ENCODE results near the gene CADPS2.

Gene CADPS2

GRCh38 chr7:122521767-122522166 lies 364.5 kb downstream of the CADPS2 start:
- H3K36me3 ChIP-seq (ENCODE audit: control insufficient read depth, insufficient read depth, low read length) = no peaks in the 10 kb centered on the region
- no peaks in the 10 kb centered on the region for H3K27me3 ChIP-seq (ENCODE audit: control insufficient read depth, insufficient read depth, low read length)
- no peaks in the 10 kb centered on the region for H3K4me1 ChIP-seq (ENCODE audit: control insufficient read depth, insufficient read depth, low read length)
- no peak overlapping the region for H3K27ac ChIP-seq (ENCODE audit: low read length)
- no peaks in the 10 kb centered on the region for H3K9me3 ChIP-seq (ENCODE audit: control insufficient read depth, insufficient read depth, low read length)
- H3K4me3 ChIP-seq (ENCODE audit: low read length) = no peak overlapping the region
- DNase-seq (ENCODE audit: low read depth, low spot score) = no peak

DNA sequence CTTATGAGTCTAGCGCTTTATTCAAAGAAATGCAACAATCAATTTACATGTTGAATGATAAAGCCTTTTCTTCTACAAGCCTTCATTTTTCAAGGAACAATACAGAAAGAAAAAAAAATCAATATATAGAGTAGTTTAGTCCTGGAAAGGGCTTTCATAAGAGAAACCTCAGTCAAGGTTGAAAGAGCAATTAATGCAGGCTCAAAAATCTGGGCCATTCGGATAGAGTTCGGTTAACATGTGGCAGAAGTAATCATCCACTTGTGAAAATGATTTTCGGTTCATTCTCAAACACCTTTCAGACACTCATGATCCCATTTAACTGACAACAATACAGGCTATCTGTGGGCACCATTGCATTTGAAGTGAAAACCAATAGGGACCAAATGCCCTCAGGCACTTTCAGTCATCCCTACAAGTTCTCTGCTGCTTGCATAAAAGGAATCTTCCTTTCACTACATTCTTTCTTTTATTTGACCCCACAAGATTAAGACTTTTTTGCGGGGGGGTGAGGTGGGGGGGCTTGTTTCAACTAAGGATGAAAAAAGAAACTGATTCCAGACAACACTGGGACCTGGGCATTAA lies 365.2 kb downstream of the CADPS2 start:
- no peaks in the 10 kb centered on the region for H3K9me3 ChIP-seq (ENCODE audit: control insufficient read depth, insufficient read depth, low read length)
- no CpG with 5 or more reads among the region's 5 CpGs for WGBS (ENCODE audit: insufficient coverage, insufficient read length)
- H3K27me3 ChIP-seq (ENCODE audit: control insufficient read depth, insufficient read depth, low read length) = no peaks in the 10 kb centered on the region
- peak; percentile 41 for DNase-seq (ENCODE audit: low read depth, low spot score)
- H3K27ac ChIP-seq (ENCODE audit: low read length) = no peak overlapping the region
- no peaks in the 10 kb centered on the region for H3K36me3 ChIP-seq (ENCODE audit: control insufficient read depth, insufficient read depth, low read length)
- H3K4me1 ChIP-seq (ENCODE audit: control insufficient read depth, insufficient read depth, low read length) = no peaks in the 10 kb centered on the region
- no peak overlapping the region for H3K4me3 ChIP-seq (ENCODE audit: low read length)

GRCh38 chr7:122518488-122518887 lies 367.8 kb downstream of the CADPS2 start:
- H3K4me1 ChIP-seq (ENCODE audit: control insufficient read depth, insufficient read depth, low read length) = peaks cover 2% of the 10 kb centered on the region; the same call in 1 of the 2 replicates
- no peak for DNase-seq (ENCODE audit: low read depth, low spot score)
- no peaks in the 10 kb centered on the region for H3K9me3 ChIP-seq (ENCODE audit: control insufficient read depth, insufficient read depth, low read length)
- H3K36me3 ChIP-seq (ENCODE audit: control insufficient read depth, insufficient read depth, low read length) = no peaks in the 10 kb centered on the region
- no peak overlapping the region for H3K4me3 ChIP-seq (ENCODE audit: low read length)
- no peak overlapping the region for H3K27ac ChIP-seq (ENCODE audit: low read length)
- H3K27me3 ChIP-seq (ENCODE audit: control insufficient read depth, insufficient read depth, low read length) = no peaks in the 10 kb centered on the region
- no CpG with 5 or more reads among the region's 4 CpGs for WGBS (ENCODE audit: insufficient coverage, insufficient read length)

DNA sequence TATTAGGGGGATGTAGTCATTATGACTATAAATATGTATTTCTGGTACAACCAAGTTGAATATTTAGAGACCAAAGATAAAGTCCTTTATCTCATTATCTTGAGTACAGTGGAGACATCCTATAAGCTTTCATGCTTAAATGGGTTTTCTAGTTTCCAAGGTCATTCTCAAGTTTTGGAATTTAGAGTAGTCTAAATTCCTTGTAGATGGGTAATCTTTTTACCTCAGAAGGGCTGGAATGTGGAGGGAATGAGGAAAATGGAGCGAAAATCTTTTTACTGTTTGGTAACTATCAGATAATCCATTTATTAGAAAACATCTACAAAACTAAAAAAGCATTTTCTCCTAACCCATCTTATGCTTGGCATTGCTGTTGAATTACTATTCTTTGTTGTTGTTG lies 368.7 kb downstream of the CADPS2 start:
- WGBS (ENCODE audit: insufficient coverage, insufficient read length) = no CpG with 5 or more reads among the region's 1 CpG
- no peaks in the 10 kb centered on the region for H3K27me3 ChIP-seq (ENCODE audit: control insufficient read depth, insufficient read depth, low read length)
- peaks cover 2% of the 10 kb centered on the region; the same call in 1 of the 2 replicates for H3K4me1 ChIP-seq (ENCODE audit: control insufficient read depth, insufficient read depth, low read length)
- H3K27ac ChIP-seq (ENCODE audit: low read length) = no peak overlapping the region
- H3K4me3 ChIP-seq (ENCODE audit: low read length) = no peak overlapping the region
- no peaks in the 10 kb centered on the region for H3K36me3 ChIP-seq (ENCODE audit: control insufficient read depth, insufficient read depth, low read length)
- no peak for DNase-seq (ENCODE audit: low read depth, low spot score)
- no peaks in the 10 kb centered on the region for H3K9me3 ChIP-seq (ENCODE audit: control insufficient read depth, insufficient read depth, low read length)

DNA sequence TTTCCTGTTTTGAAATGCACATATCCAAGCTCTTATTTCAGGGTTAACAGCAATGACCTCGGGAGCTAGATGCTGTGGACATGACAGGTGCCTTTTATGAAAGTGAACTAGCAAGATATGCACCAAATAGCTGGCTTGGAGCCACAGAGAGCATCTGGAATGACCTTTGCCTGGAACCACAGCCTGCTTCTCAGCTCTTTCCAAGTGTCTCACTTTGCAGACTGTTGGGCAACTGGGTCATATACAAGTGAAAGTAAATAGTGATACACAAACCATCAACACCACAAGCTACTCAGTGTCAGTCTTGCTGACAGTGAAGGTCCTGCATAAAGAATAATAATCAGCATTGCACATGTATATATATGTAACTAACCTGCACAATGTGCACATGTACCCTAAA lies 370.9 kb downstream of the CADPS2 start:
- no peak overlapping the region for H3K27ac ChIP-seq (ENCODE audit: low read length)
- H3K27me3 ChIP-seq (ENCODE audit: control insufficient read depth, insufficient read depth, low read length) = no peaks in the 10 kb centered on the region
- no peaks in the 10 kb centered on the region for H3K36me3 ChIP-seq (ENCODE audit: control insufficient read depth, insufficient read depth, low read length)
- H3K4me3 ChIP-seq (ENCODE audit: low read length) = no peak overlapping the region
- WGBS (ENCODE audit: insufficient coverage, insufficient read length) = no CpG with 5 or more reads among the region's 1 CpG
- no peak for DNase-seq (ENCODE audit: low read depth, low spot score)
- no peaks in the 10 kb centered on the region for H3K9me3 ChIP-seq (ENCODE audit: control insufficient read depth, insufficient read depth, low read length)
- H3K4me1 ChIP-seq (ENCODE audit: control insufficient read depth, insufficient read depth, low read length) = peaks cover 2% of the 10 kb centered on the region; the same call in 1 of the 2 replicates

- no peak overlapping the region for H3K27ac ChIP-seq (ENCODE audit: low read length)
- H3K4me1 ChIP-seq (ENCODE audit: control insufficient read depth, insufficient read depth, low read length) = peaks cover 2% of the 10 kb centered on the region; the same call in 1 of the 2 replicates
- no peaks in the 10 kb centered on the region; the same call in 1 of the 2 replicates for H3K36me3 ChIP-seq (ENCODE audit: control insufficient read depth, insufficient read depth, low read length)
- H3K27me3 ChIP-seq (ENCODE audit: control insufficient read depth, insufficient read depth, low read length) = no peaks in the 10 kb centered on the region
- DNase-seq (ENCODE audit: low read depth, low spot score) = no peak
- no peaks in the 10 kb centered on the region for H3K9me3 ChIP-seq (ENCODE audit: control insufficient read depth, insufficient read depth, low read length)
- no peak overlapping the region for H3K4me3 ChIP-seq (ENCODE audit: low read length)
- no CpG with 5 or more reads among the region's 2 CpGs for WGBS (ENCODE audit: insufficient coverage, insufficient read length)
These were observed 375.0 kb downstream of the CADPS2 start for GRCh38 chr7:122511268-122511667.

- Histone ChIP-seq H3K27ac (ENCODE audit: low read length) (no peak overlapping the region), H3K27me3 (ENCODE audit: control insufficient read depth, insufficient read depth, low read length) (no peaks in the 10 kb centered on the region), H3K4me3 (ENCODE audit: low read length) (no peak overlapping the region), H3K4me1 (ENCODE audit: control insufficient read depth, insufficient read depth, low read length) (no peaks in the 10 kb centered on the region), H3K9me3 (ENCODE audit: control insufficient read depth, insufficient read depth, low read length) (no peaks in the 10 kb centered on the region), H3K36me3 (ENCODE audit: control insufficient read depth, insufficient read depth, low read length) (no peaks in the 10 kb centered on the region; the same call in 1 of the 2 replicates)
- no CpG with 5 or more reads among the region's 2 CpGs for WGBS (ENCODE audit: insufficient coverage, insufficient read length)
- no peak for DNase-seq (ENCODE audit: low read depth, low spot score)
These were observed 378.7 kb downstream of the CADPS2 start for GRCh38 chr7:122507591-122507990.

GRCh38 chr7:122492007-122492406 lies 394.3 kb downstream of the CADPS2 start:
- Histone ChIP-seq H3K36me3 (ENCODE audit: control insufficient read depth, insufficient read depth, low read length) (no peaks in the 10 kb centered on the region), H3K4me1 (ENCODE audit: control insufficient read depth, insufficient read depth, low read length) (no peaks in the 10 kb centered on the region), H3K27me3 (ENCODE audit: control insufficient read depth, insufficient read depth, low read length) (no peaks in the 10 kb centered on the region), H3K4me3 (ENCODE audit: low read length) (no peak overlapping the region), H3K9me3 (ENCODE audit: control insufficient read depth, insufficient read depth, low read length) (no peaks in the 10 kb centered on the region), H3K27ac (ENCODE audit: low read length) (no peak overlapping the region)
- DNase-seq (ENCODE audit: low read depth, low spot score) = no peak
- WGBS (ENCODE audit: insufficient coverage, insufficient read length) = no CpG with 5 or more reads among the region's 6 CpGs

GRCh38 chr7:122488241-122488640 lies 398.0 kb downstream of the CADPS2 start:
- H3K9me3 ChIP-seq (ENCODE audit: control insufficient read depth, insufficient read depth, low read length) = no peaks in the 10 kb centered on the region
- WGBS (ENCODE audit: insufficient coverage, insufficient read length) = no CpG with 5 or more reads among the region's 3 CpGs
- H3K27ac ChIP-seq (ENCODE audit: low read length) = no peak overlapping the region
- no peaks in the 10 kb centered on the region for H3K4me1 ChIP-seq (ENCODE audit: control insufficient read depth, insufficient read depth, low read length)
- no peak for DNase-seq (ENCODE audit: low read depth, low spot score)
- H3K4me3 ChIP-seq (ENCODE audit: low read length) = no peak overlapping the region
- no peaks in the 10 kb centered on the region for H3K36me3 ChIP-seq (ENCODE audit: control insufficient read depth, insufficient read depth, low read length)
- no peaks in the 10 kb centered on the region for H3K27me3 ChIP-seq (ENCODE audit: control insufficient read depth, insufficient read depth, low read length)

DNA sequence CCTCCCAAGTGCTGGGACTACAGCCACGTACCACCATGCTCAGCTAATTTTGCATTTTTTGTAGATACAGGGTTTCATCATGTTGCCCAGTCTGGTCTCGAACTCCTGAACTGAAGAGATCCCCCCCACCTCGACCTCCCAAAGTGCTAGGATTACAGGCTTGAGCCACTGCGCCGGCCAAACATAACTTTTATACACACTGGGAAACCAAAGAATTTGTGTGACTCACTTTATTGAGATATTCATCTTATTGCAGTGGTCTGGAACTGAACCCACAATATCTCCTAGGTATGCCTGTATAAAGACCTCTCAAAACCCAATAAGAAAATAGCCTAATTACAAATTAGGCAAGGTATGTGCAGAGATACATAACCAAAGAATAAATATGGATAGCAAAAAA lies 399.1 kb downstream of the CADPS2 start:
- H3K4me3 ChIP-seq (ENCODE audit: low read length) = no peak overlapping the region
- no peaks in the 10 kb centered on the region for H3K36me3 ChIP-seq (ENCODE audit: control insufficient read depth, insufficient read depth, low read length)
- H3K27me3 ChIP-seq (ENCODE audit: control insufficient read depth, insufficient read depth, low read length) = no peaks in the 10 kb centered on the region
- no peak overlapping the region for H3K27ac ChIP-seq (ENCODE audit: low read length)
- WGBS (ENCODE audit: insufficient coverage, insufficient read length) = no CpG with 5 or more reads among the region's 5 CpGs
- DNase-seq (ENCODE audit: low read depth, low spot score) = no peak
- no peaks in the 10 kb centered on the region for H3K4me1 ChIP-seq (ENCODE audit: control insufficient read depth, insufficient read depth, low read length)
- H3K9me3 ChIP-seq (ENCODE audit: control insufficient read depth, insufficient read depth, low read length) = no peaks in the 10 kb centered on the region

DNA sequence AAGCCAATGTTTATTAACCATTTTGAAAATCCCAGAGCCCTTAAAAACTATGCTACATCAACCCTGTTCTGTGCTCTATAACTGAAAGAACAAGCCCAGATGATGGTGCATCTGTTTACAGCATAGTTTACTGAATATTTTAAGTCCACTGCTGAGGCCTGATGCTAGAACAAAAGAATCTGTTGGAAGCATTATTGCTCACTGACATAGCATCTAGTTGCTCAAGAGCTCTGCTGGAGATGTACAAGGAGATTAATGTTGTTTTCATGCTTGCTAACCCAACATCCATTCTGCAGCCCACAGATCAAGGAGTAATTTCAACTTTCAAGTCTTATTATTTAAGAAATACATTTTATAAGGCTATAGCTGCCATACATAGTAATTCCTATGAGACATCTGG lies 400.4 kb downstream of the CADPS2 start:
- Histone ChIP-seq H3K27me3 (ENCODE audit: control insufficient read depth, insufficient read depth, low read length) (no peaks in the 10 kb centered on the region), H3K4me1 (ENCODE audit: control insufficient read depth, insufficient read depth, low read length) (no peaks in the 10 kb centered on the region), H3K9me3 (ENCODE audit: control insufficient read depth, insufficient read depth, low read length) (no peaks in the 10 kb centered on the region), H3K27ac (ENCODE audit: low read length) (no peak overlapping the region), H3K36me3 (ENCODE audit: control insufficient read depth, insufficient read depth, low read length) (no peaks in the 10 kb centered on the region), H3K4me3 (ENCODE audit: low read length) (no peak overlapping the region)
- DNase-seq (ENCODE audit: low read depth, low spot score) = no peak

Data from iPS DF 6.9 (cell line).